SK-N-SH treated with all-trans-retinoic acid at 6 μM for 48 hours (cell line): ENCODE data around the gene GOSR2.

Experiments
- ATAC-seq: fragments of 200-7000 bp; cut with Tn5 transposase; 3 replicates; pipeline ENCODE4 v1.9.1; 2020; ENCODE audit warnings: mild to moderate bottlenecking, moderate library complexity
- ARNTL ChIP-seq: fragments of 450-650 bp; formaldehyde crosslinking; IDR thresholded peaks from 2 replicates; pipeline ENCODE4 v1.5.0; 2020; ENCODE audit warnings: low read depth, mild to moderate bottlenecking, moderate library complexity, borderline replicate concordance
- CSDC2 ChIP-seq: fragments of 250-450 bp; sonication (Bioruptor Pico); IDR thresholded peaks from 2 replicates; pipeline ENCODE4 v1.5.0; 2020; ENCODE audit warnings: mild to moderate bottlenecking, moderate library complexity
- ESRRG ChIP-seq: fragments of 250-450 bp; sonication (Bioruptor Pico); IDR thresholded peaks from 2 replicates; pipeline ENCODE4 v1.6.1; 2021; ENCODE audit warnings: mild to moderate bottlenecking
- GLIS3 ChIP-seq: fragments of 250-450 bp; sonication (Bioruptor Pico); IDR thresholded peaks from 2 replicates; pipeline ENCODE4 v1.5.0; 2020; ENCODE audit warnings: mild to moderate bottlenecking, moderate library complexity
- ISL1 ChIP-seq: fragments of 250-450 bp; sonication (Bioruptor Pico); IDR thresholded peaks from 2 replicates; pipeline ENCODE4 v2.1.2; 2022; ENCODE audit warnings: mild to moderate bottlenecking, moderate library complexity
- OSR1 ChIP-seq: fragments of 250-450 bp; sonication (Bioruptor Pico); IDR thresholded peaks from 2 replicates; pipeline ENCODE4 v1.8.0; 2022; ENCODE audit warnings: moderate library complexity, mild to moderate bottlenecking, inconsistent platforms
- PPARA ChIP-seq: fragments of 250-450 bp; sonication (Bioruptor Pico); IDR thresholded peaks from 2 replicates; pipeline ENCODE4 v1.5.0; 2020; ENCODE audit warnings: mild to moderate bottlenecking, borderline replicate concordance
- RARB ChIP-seq: fragments of 250-450 bp; sonication (Bioruptor Pico); IDR thresholded peaks from 2 replicates; pipeline ENCODE4 v1.8.0; 2021; ENCODE audit warnings: mild to moderate bottlenecking, moderate library complexity
- SNAI2 ChIP-seq: fragments of 250-450 bp; sonication (Bioruptor Pico); IDR thresholded peaks from 2 replicates; pipeline ENCODE4 v1.5.0; 2020; ENCODE audit warnings: mild to moderate bottlenecking, moderate library complexity
- TOX ChIP-seq: fragments of 250-450 bp; sonication (Bioruptor Pico); IDR thresholded peaks from 2 replicates; pipeline ENCODE4 v1.8.0; 2021; ENCODE audit warnings: mild to moderate bottlenecking, moderate library complexity, borderline replicate concordance
- ZC3H10 ChIP-seq: fragments of 250-450 bp; sonication (Bioruptor Pico); IDR thresholded peaks from 2 replicates; pipeline ENCODE4 v1.5.1; 2021; ENCODE audit warnings: mild to moderate bottlenecking, moderate library complexity
- ZFP3 ChIP-seq: fragments of 250-450 bp; sonication (Bioruptor Pico); IDR thresholded peaks from 2 replicates; pipeline ENCODE4 v1.5.0; 2020; ENCODE audit warnings: mild to moderate bottlenecking, moderate library complexity
- ZFP30 ChIP-seq: fragments of 450-650 bp; formaldehyde crosslinking; IDR thresholded peaks from 2 replicates; pipeline ENCODE4 v1.5.0; 2022; ENCODE audit warnings: mild to moderate bottlenecking, moderate library complexity
- ZNF70 ChIP-seq: fragments of 450-650 bp; formaldehyde crosslinking; IDR thresholded peaks from 2 replicates; pipeline ENCODE4 v1.5.0; 2020; ENCODE audit warnings: mild to moderate bottlenecking, moderate library complexity
- ZNF8 ChIP-seq: fragments of 450-650 bp; formaldehyde crosslinking; IDR thresholded peaks from 2 replicates; pipeline ENCODE4 v1.5.0; 2020; ENCODE audit warnings: mild to moderate bottlenecking, moderate library complexity
- TF ChIP-seq, protein P1 (sequence below): fragments of 250-450 bp; sonication (Bioruptor Pico); IDR thresholded peaks from 2 replicates; pipeline ENCODE4 v1.5.0; 2020; ENCODE audit warnings: mild to moderate bottlenecking, moderate library complexity
- TF ChIP-seq, protein P2 (sequence below): fragments of 250-450 bp; sonication (Bioruptor Pico); IDR thresholded peaks from 2 replicates; pipeline ENCODE4 v1.8.0; 2020; ENCODE audit warnings: mild to moderate bottlenecking, moderate library complexity, borderline replicate concordance
- TF ChIP-seq, protein P3 (sequence below): fragments of 250-450 bp; sonication (Bioruptor Pico); IDR thresholded peaks from 2 replicates; pipeline ENCODE4 v1.5.1; 2021; ENCODE audit warnings: mild to moderate bottlenecking, moderate library complexity

Gene GOSR2

DNA sequence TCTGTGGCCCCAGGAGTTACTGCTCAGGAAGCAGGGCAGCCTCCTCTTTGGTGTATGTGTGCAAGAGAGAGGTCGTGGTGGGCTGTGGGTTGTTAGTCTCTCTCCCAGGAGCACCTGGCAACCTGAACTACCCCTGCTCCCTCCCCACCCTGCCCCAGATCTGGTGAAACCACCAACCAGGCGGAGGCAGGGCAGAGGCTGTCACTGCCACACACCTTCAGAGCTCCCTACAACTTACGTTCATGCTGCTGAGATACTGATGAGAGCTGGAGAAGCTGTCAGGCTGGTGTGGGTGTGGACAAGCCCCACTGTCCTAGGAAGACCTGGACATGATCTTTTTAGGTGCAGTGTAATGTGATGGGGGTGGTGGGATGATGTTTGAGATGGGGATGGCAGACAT lies 24.3 kb downstream of the GOSR2 start:
- TF ChIP-seq ZC3H10 (CRISPR knock-in tag) (no peak), PPARA (CRISPR knock-in tag) (no peak), ESRRG (CRISPR knock-in tag) (no peak), TOX (no peak), ZFP3 (CRISPR knock-in tag) (no peak)
- TF ChIP-seq, protein P1, sequence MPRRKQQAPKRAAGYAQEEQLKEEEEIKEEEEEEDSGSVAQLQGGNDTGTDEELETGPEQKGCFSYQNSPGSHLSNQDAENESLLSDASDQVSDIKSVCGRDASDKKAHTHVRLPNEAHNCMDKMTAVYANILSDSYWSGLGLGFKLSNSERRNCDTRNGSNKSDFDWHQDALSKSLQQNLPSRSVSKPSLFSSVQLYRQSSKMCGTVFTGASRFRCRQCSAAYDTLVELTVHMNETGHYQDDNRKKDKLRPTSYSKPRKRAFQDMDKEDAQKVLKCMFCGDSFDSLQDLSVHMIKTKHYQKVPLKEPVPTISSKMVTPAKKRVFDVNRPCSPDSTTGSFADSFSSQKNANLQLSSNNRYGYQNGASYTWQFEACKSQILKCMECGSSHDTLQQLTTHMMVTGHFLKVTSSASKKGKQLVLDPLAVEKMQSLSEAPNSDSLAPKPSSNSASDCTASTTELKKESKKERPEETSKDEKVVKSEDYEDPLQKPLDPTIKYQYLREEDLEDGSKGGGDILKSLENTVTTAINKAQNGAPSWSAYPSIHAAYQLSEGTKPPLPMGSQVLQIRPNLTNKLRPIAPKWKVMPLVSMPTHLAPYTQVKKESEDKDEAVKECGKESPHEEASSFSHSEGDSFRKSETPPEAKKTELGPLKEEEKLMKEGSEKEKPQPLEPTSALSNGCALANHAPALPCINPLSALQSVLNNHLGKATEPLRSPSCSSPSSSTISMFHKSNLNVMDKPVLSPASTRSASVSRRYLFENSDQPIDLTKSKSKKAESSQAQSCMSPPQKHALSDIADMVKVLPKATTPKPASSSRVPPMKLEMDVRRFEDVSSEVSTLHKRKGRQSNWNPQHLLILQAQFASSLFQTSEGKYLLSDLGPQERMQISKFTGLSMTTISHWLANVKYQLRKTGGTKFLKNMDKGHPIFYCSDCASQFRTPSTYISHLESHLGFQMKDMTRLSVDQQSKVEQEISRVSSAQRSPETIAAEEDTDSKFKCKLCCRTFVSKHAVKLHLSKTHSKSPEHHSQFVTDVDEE: no peak
- TF ChIP-seq, all 23 proteins: peak for 0
- no peak for ATAC-seq

DNA sequence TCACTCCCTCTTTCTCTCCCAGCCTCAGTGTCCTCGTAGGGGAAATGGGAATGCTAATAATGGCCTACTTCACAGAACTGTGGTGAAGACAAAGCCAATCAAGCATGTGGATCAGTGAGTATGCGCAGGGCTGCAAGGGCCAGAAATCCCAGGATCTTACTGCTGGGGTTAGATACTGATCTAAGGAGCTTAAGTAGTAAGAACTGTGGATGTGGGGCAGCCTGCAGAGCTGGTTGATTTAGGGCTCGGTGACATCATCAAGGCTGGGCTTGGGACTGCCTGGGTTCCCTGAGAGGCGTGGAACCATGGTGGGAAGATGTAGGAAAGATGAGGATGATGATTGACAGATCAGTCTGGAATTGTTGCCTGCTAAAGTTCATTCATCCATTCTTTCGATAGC lies 25.6 kb downstream of the GOSR2 start:
- ATAC-seq: no peak
- TF ChIP-seq, protein P2, sequence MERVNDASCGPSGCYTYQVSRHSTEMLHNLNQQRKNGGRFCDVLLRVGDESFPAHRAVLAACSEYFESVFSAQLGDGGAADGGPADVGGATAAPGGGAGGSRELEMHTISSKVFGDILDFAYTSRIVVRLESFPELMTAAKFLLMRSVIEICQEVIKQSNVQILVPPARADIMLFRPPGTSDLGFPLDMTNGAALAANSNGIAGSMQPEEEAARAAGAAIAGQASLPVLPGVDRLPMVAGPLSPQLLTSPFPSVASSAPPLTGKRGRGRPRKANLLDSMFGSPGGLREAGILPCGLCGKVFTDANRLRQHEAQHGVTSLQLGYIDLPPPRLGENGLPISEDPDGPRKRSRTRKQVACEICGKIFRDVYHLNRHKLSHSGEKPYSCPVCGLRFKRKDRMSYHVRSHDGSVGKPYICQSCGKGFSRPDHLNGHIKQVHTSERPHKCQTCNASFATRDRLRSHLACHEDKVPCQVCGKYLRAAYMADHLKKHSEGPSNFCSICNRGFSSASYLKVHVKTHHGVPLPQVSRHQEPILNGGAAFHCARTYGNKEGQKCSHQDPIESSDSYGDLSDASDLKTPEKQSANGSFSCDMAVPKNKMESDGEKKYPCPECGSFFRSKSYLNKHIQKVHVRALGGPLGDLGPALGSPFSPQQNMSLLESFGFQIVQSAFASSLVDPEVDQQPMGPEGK (CRISPR knock-in tag): no peak
- TF ChIP-seq CSDC2 (no peak), ZFP30 (CRISPR knock-in tag) (no peak), ZNF70 (no peak), ZNF8 (no peak), TOX (no peak), GLIS3 (CRISPR knock-in tag) (no peak), OSR1 (CRISPR knock-in tag) (no peak), ZFP3 (CRISPR knock-in tag) (no peak), ISL1 (no peak), RARB (CRISPR knock-in tag) (no peak), ZC3H10 (CRISPR knock-in tag) (no peak), ESRRG (CRISPR knock-in tag) (no peak), PPARA (CRISPR knock-in tag) (no peak), SNAI2 (CRISPR knock-in tag) (no peak), ARNTL (CRISPR knock-in tag) (no peak)
- TF ChIP-seq, protein P3, sequence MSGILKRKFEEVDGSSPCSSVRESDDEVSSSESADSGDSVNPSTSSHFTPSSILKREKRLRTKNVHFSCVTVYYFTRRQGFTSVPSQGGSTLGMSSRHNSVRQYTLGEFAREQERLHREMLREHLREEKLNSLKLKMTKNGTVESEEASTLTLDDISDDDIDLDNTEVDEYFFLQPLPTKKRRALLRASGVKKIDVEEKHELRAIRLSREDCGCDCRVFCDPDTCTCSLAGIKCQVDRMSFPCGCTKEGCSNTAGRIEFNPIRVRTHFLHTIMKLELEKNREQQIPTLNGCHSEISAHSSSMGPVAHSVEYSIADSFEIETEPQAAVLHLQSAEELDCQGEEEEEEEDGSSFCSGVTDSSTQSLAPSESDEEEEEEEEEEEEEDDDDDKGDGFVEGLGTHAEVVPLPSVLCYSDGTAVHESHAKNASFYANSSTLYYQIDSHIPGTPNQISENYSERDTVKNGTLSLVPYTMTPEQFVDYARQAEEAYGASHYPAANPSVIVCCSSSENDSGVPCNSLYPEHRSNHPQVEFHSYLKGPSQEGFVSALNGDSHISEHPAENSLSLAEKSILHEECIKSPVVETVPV (CRISPR knock-in tag): no peak
- TF ChIP-seq, protein P1: no peak

DNA sequence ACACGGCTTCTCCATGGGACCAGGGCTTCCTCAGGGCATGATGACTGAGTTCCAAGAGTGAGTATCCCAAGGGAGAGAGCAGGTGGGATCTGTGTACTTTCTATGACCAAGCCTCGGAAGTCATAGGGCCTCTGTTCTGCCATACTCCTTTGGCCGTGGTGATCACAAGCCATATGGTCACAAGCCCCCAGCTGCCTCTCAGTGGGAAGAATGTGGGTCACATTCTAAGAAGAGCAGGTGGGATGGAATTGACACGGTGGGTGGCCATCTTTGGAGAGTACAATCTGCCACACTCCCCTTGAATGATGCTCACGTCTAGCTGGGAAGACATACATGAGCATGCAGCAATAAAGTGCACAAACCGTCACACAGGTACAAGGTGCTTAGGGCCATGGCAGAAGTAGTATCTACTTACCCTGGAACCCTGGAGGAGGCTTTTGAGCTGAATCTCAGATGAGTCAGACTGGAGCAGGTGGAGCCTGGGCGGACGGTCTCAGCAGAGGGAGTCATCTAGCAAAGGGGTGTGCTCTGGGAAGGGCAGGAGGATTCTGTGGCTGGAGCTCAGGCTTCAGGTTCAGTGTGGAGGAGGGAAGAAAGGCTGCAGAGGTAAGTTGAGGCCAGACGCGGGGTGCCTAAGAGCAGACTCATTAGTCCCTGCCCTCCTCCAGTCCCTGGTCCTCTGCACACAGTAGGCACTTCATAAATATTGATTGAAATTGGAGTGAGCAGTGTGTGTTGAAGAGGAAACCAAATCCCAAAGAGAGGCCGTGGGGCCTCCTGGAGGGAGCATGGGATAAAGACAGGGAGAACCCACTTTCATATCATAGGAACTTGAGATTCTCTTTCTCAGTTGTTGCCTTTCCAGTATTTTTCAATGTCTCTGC lies 26.6 kb downstream of the GOSR2 start:
- no peak for TF ChIP-seq ZC3H10 (CRISPR knock-in tag)
- TF ChIP-seq, protein P3 (CRISPR knock-in tag): 0 out of 2 replicates have a peak, but pooled peaks have one; percentile 26
- TF ChIP-seq, all 23 proteins: peak for 1
- ATAC-seq: peak; percentile 51
